Body of pancreas (tissue), 4 donors: ENCODE measurements around the gene TM7SF2. TPM values are rescaled to one million over a fixed set of nuclear protein-coding genes. Genes with fewer than 3 reads are reported as not detected.

Experiments used
- ATAC-seq: fragments of 150-250 bp; one replicate; pipeline ENCODE4 v1.9.1; 2016
- DNase-seq, 4 donors: peaks; one replicate each; pipeline ENCODE4 v3.0.0-alpha.2; 2019
- H3K27ac ChIP-seq, 4 donors: fragments of 200-600 bp; sonication (generic); 1 replicate in 3 of 4; 2 replicates in 1 of 4; pipeline versions ENCODE4 v1.5.1 to v1.6.1; 2016 to 2019; ENCODE audit warnings: mild to moderate bottlenecking in 1 of 4, mixed read lengths in 1 of 4, moderate library complexity in 1 of 4
- H3K27me3 ChIP-seq, 2 donors: fragments of 200-600 bp; sonication (generic); one replicate each; pipeline ENCODE4 v1.6.0; 2016; ENCODE audit warnings: mild to moderate bottlenecking in 1 of 2
- H3K36me3 ChIP-seq, 2 donors: fragments of 200-600 bp; sonication (generic); replicated peaks in 1 of 2; 2 replicates each; pipeline ENCODE4 v1.5.1; 2016; ENCODE audit warnings: low read depth in 2 of 2; ENCODE audit not compliant: insufficient read depth in 1 of 2
- H3K4me1 ChIP-seq: fragments of 200-600 bp; sonication (generic); one replicate; pipeline ENCODE4 v1.6.0; 2016
- H3K4me3 ChIP-seq, 2 donors: fragments of 200-600 bp; sonication (generic); 1 replicate in 1 of 2; 2 replicates in 1 of 2; pipeline ENCODE4 v1.5.1; 2016 to 2019
- H3K9me3 ChIP-seq, 3 donors: fragments of 200-600 bp; sonication (generic); 1 replicate in 2 of 3; 2 replicates in 1 of 3; pipeline ENCODE4 v1.5.1; 2016
- POLR2A ChIP-seq, 3 donors: fragments of 450-650 bp; IDR thresholded peaks; one replicate each; pipeline ENCODE4 v1.6.1; 2016; ENCODE audit warnings: antibody characterized with exemption in 3 of 3, mild to moderate bottlenecking in 2 of 3
- WGBS, 2 donors: methylation state at CpG; one replicate each; pipeline ENCODE4 v1.1.5; 2017; 5-methylcytosine and 5-hydroxymethylcytosine counted together
- intact Hi-C: fragments of 100-400 bp; cut with DNase I; formaldehyde crosslinking; loops from one replicate; pipeline ENCODE4 v1.15.1; 2023
- total RNA-seq, 2 donors: library from RNA; depleted of rRNA; stranded (reverse); fragments of >200 nt; gene quantifications; one replicate each; pipeline ENCODE4 v1.1.0, GENCODE V29; 2016
- TF ChIP-seq, protein P1 (sequence below), 7 experiments: fragments of 450-650 bp in 4 of 7; fragments of 200-600 bp in 3 of 7; sonication (generic) in 3 of 7; IDR thresholded peaks; one replicate each; pipeline ENCODE4 v1.5.1; 2016 to 2019; ENCODE audit warnings: antibody characterized with exemption in 7 of 7

TM7SF2 gene
- total RNA-seq, 2 donors from 2014 or later = 25.4 to 85.6 TPM

DNA sequence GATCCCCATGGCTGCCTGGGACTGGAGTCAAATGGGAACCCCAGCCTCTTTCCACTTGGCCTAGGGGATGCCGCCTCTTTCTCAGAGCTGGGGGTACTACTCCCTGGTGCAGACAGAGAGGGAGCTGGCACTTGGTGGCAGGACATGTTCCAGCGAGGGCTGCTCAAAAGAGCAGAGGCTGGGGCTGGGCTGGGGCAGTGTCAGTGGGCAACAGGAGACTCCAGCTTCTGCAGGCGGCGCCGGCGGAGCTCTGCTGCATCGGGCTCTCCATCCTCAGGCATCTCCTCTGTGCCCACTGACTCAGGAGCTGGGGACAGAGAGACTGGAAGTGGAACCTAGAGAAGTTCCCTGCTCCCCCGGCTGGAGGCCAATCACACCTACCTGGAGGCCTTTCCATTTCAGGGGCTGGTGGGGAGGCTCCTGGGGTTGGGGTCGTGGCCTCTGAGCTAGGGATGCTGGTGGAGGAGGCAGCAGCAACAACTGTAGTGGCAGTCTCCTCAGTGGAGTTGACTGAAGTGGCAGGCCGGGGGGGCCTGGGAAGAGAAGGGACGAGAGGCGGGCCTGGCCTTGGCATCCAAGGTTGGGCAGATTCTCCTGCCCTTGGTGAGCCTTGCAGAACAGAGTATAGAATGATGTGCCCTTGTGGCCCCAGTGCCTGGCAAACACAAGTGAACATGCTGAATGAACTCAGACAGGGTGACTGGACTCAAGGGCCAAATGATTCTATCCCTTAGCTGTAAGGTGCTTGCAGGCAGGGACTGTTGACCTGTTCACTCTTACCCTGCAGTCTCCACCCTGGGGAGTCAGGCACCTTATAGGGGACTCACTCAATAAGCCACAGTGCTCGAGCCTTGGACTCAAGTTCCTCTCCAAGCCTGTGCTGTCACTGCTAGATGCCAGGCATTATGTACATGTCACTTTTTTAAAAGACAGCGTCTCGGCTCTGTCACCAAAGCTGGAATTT lies 16.8 kb downstream of the TM7SF2 start:
- H3K27me3 ChIP-seq = no peaks in the 10 kb centered on the region
- H3K4me3 ChIP-seq = no peak overlapping the region
- ATAC-seq (no peak), DNase-seq (no peak)
- H3K27ac ChIP-seq = no peak overlapping the region
- TF ChIP-seq, protein P1, sequence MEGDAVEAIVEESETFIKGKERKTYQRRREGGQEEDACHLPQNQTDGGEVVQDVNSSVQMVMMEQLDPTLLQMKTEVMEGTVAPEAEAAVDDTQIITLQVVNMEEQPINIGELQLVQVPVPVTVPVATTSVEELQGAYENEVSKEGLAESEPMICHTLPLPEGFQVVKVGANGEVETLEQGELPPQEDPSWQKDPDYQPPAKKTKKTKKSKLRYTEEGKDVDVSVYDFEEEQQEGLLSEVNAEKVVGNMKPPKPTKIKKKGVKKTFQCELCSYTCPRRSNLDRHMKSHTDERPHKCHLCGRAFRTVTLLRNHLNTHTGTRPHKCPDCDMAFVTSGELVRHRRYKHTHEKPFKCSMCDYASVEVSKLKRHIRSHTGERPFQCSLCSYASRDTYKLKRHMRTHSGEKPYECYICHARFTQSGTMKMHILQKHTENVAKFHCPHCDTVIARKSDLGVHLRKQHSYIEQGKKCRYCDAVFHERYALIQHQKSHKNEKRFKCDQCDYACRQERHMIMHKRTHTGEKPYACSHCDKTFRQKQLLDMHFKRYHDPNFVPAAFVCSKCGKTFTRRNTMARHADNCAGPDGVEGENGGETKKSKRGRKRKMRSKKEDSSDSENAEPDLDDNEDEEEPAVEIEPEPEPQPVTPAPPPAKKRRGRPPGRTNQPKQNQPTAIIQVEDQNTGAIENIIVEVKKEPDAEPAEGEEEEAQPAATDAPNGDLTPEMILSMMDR (IDR thresholded peaks at IDR 0.05) = no peak
- TF ChIP-seq POLR2A (IDR thresholded peaks at IDR 0.05) = no peak
- peaks cover 30 to 57% of the 10 kb centered on the region in 2 donors for H3K36me3 ChIP-seq
- WGBS, 2 donors = 57 to 78% methylated on average over 4 to 15 of the region's 15 CpGs
- intact Hi-C loops = no loop called here
- H3K4me1 ChIP-seq = peaks cover 36% of the 10 kb centered on the region
- no peaks in the 10 kb centered on the region for H3K9me3 ChIP-seq

DNA sequence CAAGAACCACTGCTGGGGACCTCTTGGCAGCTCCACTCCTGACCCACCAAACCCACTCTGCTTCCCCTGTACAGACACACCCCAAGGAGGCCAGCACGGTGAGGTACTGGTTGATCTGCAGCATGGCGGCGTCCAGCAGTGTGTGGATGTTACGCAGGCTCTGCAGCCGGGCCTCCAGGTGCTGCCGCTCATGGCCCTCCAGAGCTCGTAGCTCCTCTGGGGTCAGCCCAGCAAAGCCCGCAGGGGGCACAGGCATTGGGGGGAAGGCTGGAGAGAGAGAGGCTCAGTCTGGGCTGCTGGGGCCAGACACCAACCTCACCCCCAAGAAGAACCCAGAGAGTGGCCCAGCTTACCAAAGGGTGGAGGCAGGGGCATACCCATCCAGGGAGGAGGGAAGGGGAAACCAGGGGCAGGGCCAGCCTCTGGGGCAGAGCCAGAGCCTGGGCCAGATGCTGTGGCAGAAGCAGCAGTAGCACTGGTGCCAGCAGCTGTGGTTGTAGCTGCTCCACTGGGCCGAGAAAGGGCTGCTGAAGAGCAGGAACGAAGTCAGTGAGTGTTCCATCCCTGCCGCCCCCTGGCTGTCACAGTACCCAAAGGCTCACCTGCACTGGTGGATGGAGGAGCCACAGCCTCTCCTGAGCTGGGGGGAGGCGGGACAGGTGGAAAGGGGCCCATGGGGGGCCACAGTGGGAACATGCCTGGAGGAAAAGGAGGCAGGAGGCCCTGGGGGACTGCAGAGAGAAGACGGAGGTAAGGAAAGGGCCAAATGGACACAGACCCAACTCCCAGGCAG lies 18.2 kb downstream of the TM7SF2 start:
- Histone ChIP-seq H3K4me1 (peaks cover 31% of the 10 kb centered on the region), H3K36me3 (peaks cover 30 to 57% of the 10 kb centered on the region in 2 donors), H3K4me3 (no peak overlapping the region), H3K27ac (no peak overlapping the region), H3K9me3 (no peaks in the 10 kb centered on the region), H3K27me3 (no peaks in the 10 kb centered on the region)
- DNase-seq = no peak
- intact Hi-C loops = loop anchor here (5.0 kb wide), 1 partner anchor 57 kb away; no protein-coding TSS in a partner anchor
- no peak for TF ChIP-seq POLR2A (IDR thresholded peaks at IDR 0.05)
- TF ChIP-seq, protein P1 (IDR thresholded peaks at IDR 0.05) = no peak
- no peak for ATAC-seq
- 73 to 81% methylated on average over 4 to 7 of the region's 13 CpGs for WGBS, 2 donors

DNA sequence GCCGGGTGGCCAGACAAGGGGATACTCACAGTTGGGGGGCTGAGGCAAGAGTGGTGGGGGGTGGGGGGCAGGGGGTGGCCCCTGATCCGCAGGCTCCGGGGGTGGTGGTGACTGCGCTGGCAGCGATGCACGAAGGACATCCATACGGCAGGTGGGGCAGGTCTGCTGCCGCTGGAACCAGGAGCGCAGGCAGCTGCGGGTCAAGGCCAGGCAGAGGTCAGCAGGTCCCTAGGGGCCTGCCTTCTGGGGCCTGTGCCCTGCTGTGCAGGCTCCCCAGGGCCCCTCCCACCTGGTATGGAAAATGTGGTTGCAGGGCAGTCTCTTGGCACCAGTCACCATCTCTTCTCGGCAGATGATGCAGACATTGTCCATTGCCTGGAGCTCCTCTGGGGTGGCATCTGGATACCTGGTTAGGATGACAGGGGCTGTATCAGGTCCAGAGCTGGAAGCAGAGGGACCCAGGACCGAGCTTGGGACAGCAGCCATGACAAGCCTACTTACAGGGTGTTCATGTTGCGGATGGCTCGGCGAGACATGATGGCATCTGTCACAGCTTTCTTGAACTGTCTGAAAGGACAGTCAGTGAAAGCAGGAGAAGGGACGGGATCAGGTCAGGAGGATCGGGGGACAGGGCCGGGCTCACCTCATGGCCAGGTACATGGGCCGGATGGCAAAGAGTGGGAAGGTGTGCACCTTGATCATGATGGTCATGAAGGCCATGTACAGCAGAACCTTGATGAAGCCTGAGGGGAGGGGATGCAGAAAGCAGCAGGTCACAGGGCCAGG lies 19.2 kb downstream of the TM7SF2 start:
- Histone ChIP-seq H3K27me3 (no peaks in the 10 kb centered on the region), H3K4me3 (no peak overlapping the region), H3K27ac (no peak overlapping the region), H3K9me3 (no peaks in the 10 kb centered on the region), H3K4me1 (peaks cover 38% of the 10 kb centered on the region), H3K36me3 (peaks cover 30 to 51% of the 10 kb centered on the region in 2 donors)
- intact Hi-C loops = loop anchor here (5.0 kb wide), 1 partner anchor 56 kb away; no protein-coding TSS in a partner anchor
- TF ChIP-seq POLR2A (IDR thresholded peaks at IDR 0.05) = no peak
- TF ChIP-seq, protein P1 (IDR thresholded peaks at IDR 0.05) = no peak
- WGBS, 2 donors = 58 to 61% methylated on average over 15 of the region's 19 CpGs
- no peak for ATAC-seq
- peak in 1 of 4 donors; percentile 15 for DNase-seq

DNA sequence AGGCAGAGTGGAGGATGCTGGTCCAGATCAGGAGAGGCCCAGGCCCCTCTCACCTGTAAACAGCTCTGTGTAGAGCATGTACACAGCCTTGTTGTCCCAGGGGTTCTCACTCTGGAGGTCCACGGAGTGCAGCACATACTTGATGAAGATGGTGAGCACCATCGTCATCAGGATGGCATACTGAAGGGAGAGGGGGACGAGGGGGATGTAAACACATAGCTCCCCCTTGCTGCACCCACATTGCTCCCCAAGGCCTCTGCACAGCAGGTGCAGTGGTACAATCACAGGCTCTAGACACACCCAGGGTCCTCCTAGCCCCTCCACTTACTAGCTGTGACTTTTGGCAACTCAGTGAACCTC lies 19.7 kb downstream of the TM7SF2 start:
- H3K27me3 ChIP-seq = no peaks in the 10 kb centered on the region
- peaks cover 43% of the 10 kb centered on the region for H3K4me1 ChIP-seq
- no peak for ATAC-seq
- no peaks in the 10 kb centered on the region for H3K9me3 ChIP-seq
- no peak for DNase-seq
- WGBS, 2 donors = 64% methylated on average over 3 of the region's 3 CpGs; no CpG with 5 or more reads in 1 of the 2 donors
- H3K36me3 ChIP-seq = peaks cover 30 to 50% of the 10 kb centered on the region in 2 donors
- intact Hi-C loops = loop anchor here (5.0 kb wide), 1 partner anchor 56 kb away; no protein-coding TSS in a partner anchor
- H3K27ac ChIP-seq = no peak overlapping the region
- H3K4me3 ChIP-seq = no peak overlapping the region
- TF ChIP-seq, protein P1 (IDR thresholded peaks at IDR 0.05) = no peak
- TF ChIP-seq POLR2A (IDR thresholded peaks at IDR 0.05) = no peak
